SK-N-SH treated with all-trans-retinoic acid at 6 μM for 48 hours (cell line): ENCODE results near the gene THAP3.

Experiments used
- ATAC-seq: fragments of 200-7000 bp; cut with Tn5 transposase; 3 replicates; pipeline ENCODE4 v1.9.1; 2020; ENCODE audit warnings: mild to moderate bottlenecking, moderate library complexity
- BACH2 ChIP-seq: fragments of 250-450 bp; sonication (Bioruptor Pico); IDR thresholded peaks from 2 replicates; pipeline ENCODE4 v1.9.0; 2021; ENCODE audit warnings: mild to moderate bottlenecking, borderline replicate concordance
- CSDC2 ChIP-seq: fragments of 250-450 bp; sonication (Bioruptor Pico); IDR thresholded peaks from 2 replicates; pipeline ENCODE4 v1.5.0; 2020; ENCODE audit warnings: mild to moderate bottlenecking, moderate library complexity
- ESRRG ChIP-seq: fragments of 250-450 bp; sonication (Bioruptor Pico); IDR thresholded peaks from 2 replicates; pipeline ENCODE4 v1.6.1; 2021; ENCODE audit warnings: mild to moderate bottlenecking
- GLIS3 ChIP-seq: fragments of 250-450 bp; sonication (Bioruptor Pico); IDR thresholded peaks from 2 replicates; pipeline ENCODE4 v1.5.0; 2020; ENCODE audit warnings: mild to moderate bottlenecking, moderate library complexity
- ISL1 ChIP-seq: fragments of 250-450 bp; sonication (Bioruptor Pico); IDR thresholded peaks from 2 replicates; pipeline ENCODE4 v2.1.2; 2022; ENCODE audit warnings: mild to moderate bottlenecking, moderate library complexity
- OSR1 ChIP-seq: fragments of 250-450 bp; sonication (Bioruptor Pico); IDR thresholded peaks from 2 replicates; pipeline ENCODE4 v1.8.0; 2022; ENCODE audit warnings: moderate library complexity, mild to moderate bottlenecking, inconsistent platforms
- PPARA ChIP-seq: fragments of 250-450 bp; sonication (Bioruptor Pico); IDR thresholded peaks from 2 replicates; pipeline ENCODE4 v1.5.0; 2020; ENCODE audit warnings: mild to moderate bottlenecking, borderline replicate concordance
- RARB ChIP-seq: fragments of 250-450 bp; sonication (Bioruptor Pico); IDR thresholded peaks from 2 replicates; pipeline ENCODE4 v1.8.0; 2021; ENCODE audit warnings: mild to moderate bottlenecking, moderate library complexity
- SNAI2 ChIP-seq: fragments of 250-450 bp; sonication (Bioruptor Pico); IDR thresholded peaks from 2 replicates; pipeline ENCODE4 v1.5.0; 2020; ENCODE audit warnings: mild to moderate bottlenecking, moderate library complexity
- TCF4 ChIP-seq: fragments of 250-450 bp; sonication (Bioruptor Pico); IDR thresholded peaks from 2 replicates; pipeline ENCODE4 v1.8.0; 2021; ENCODE audit warnings: mild to moderate bottlenecking, moderate library complexity, borderline replicate concordance
- TOX ChIP-seq: fragments of 250-450 bp; sonication (Bioruptor Pico); IDR thresholded peaks from 2 replicates; pipeline ENCODE4 v1.8.0; 2021; ENCODE audit warnings: mild to moderate bottlenecking, moderate library complexity, borderline replicate concordance
- ZC3H10 ChIP-seq: fragments of 250-450 bp; sonication (Bioruptor Pico); IDR thresholded peaks from 2 replicates; pipeline ENCODE4 v1.5.1; 2021; ENCODE audit warnings: mild to moderate bottlenecking, moderate library complexity
- ZFP3 ChIP-seq: fragments of 250-450 bp; sonication (Bioruptor Pico); IDR thresholded peaks from 2 replicates; pipeline ENCODE4 v1.5.0; 2020; ENCODE audit warnings: mild to moderate bottlenecking, moderate library complexity
- ZFP30 ChIP-seq: fragments of 450-650 bp; formaldehyde crosslinking; IDR thresholded peaks from 2 replicates; pipeline ENCODE4 v1.5.0; 2022; ENCODE audit warnings: mild to moderate bottlenecking, moderate library complexity
- ZNF565 ChIP-seq: fragments of 450-650 bp; formaldehyde crosslinking; conservative IDR thresholded peaks from 2 replicates; pipeline ENCODE4 v1.5.0; 2020; ENCODE audit warnings: low read depth, mild to moderate bottlenecking, moderate library complexity
- ZNF70 ChIP-seq: fragments of 450-650 bp; formaldehyde crosslinking; IDR thresholded peaks from 2 replicates; pipeline ENCODE4 v1.5.0; 2020; ENCODE audit warnings: mild to moderate bottlenecking, moderate library complexity
- ZNF8 ChIP-seq: fragments of 450-650 bp; formaldehyde crosslinking; IDR thresholded peaks from 2 replicates; pipeline ENCODE4 v1.5.0; 2020; ENCODE audit warnings: mild to moderate bottlenecking, moderate library complexity
- TF ChIP-seq, protein P1 (sequence below): fragments of 250-450 bp; sonication (Bioruptor Pico); IDR thresholded peaks from 2 replicates; pipeline ENCODE4 v1.5.1; 2020; ENCODE audit warnings: low read depth, mild to moderate bottlenecking, moderate library complexity
- TF ChIP-seq, protein P2 (sequence below): fragments of 250-450 bp; sonication (Bioruptor Pico); IDR thresholded peaks from 2 replicates; pipeline ENCODE4 v1.8.0; 2020; ENCODE audit warnings: mild to moderate bottlenecking, moderate library complexity, borderline replicate concordance
- TF ChIP-seq, protein P3 (sequence below): fragments of 250-450 bp; sonication (Bioruptor Pico); IDR thresholded peaks from 2 replicates; pipeline ENCODE4 v1.5.0; 2020; ENCODE audit warnings: mild to moderate bottlenecking, moderate library complexity
- TF ChIP-seq, protein P4 (sequence below): fragments of 250-450 bp; sonication (Bioruptor Pico); IDR thresholded peaks from 2 replicates; pipeline ENCODE4 v1.5.1; 2021; ENCODE audit warnings: mild to moderate bottlenecking, moderate library complexity
- TF ChIP-seq, protein P5 (sequence below): fragments of 250-450 bp; sonication (Bioruptor Pico); IDR thresholded peaks from 2 replicates; pipeline ENCODE4 v1.8.0; 2021; ENCODE audit warnings: low read depth, mild to moderate bottlenecking, moderate library complexity, borderline replicate concordance

Gene THAP3

DNA sequence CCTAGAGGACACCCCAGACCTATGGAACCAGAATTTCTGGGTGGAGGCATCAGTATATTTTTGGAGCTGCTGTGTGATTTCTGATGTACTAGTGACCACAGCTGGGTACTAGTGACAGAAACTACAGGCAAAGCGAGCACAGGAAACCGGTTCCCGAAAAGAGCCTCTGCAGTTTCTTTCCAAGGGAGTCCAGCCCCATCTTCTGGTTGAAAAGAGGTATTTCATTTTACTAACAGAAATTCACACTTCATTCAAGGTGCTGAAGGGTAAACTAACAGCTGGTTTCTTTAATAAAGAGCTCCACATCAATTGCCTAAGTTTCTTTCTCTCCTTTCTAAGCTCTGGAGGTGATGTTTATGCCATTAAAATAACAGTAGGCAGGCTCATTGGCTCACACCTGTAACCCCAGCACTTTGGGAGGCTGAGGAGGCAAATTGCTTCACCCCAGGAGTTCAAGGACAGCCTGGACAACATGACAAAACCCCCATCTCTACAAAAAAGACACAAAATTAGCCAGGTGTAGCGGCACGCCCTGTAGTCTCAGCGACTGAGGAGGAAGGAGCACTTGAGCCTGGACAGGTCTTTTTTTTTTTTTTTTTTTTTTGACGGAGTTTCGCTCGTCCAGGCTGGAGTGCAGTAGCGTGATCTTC is 22.0 kb downstream of the THAP3 start:
- no peak for TF ChIP-seq OSR1 (CRISPR knock-in tag)
- no peak for TF ChIP-seq BACH2 (CRISPR knock-in tag)
- TF ChIP-seq ZC3H10 (CRISPR knock-in tag): no peak
- no peak for TF ChIP-seq RARB (CRISPR knock-in tag)
- TF ChIP-seq CSDC2: no peak
- no peak for TF ChIP-seq ZNF565
- no peak for TF ChIP-seq PPARA
- no peak for TF ChIP-seq ESRRG
- TF ChIP-seq ZFP30 (CRISPR knock-in tag): no peak
- TF ChIP-seq, protein P1, sequence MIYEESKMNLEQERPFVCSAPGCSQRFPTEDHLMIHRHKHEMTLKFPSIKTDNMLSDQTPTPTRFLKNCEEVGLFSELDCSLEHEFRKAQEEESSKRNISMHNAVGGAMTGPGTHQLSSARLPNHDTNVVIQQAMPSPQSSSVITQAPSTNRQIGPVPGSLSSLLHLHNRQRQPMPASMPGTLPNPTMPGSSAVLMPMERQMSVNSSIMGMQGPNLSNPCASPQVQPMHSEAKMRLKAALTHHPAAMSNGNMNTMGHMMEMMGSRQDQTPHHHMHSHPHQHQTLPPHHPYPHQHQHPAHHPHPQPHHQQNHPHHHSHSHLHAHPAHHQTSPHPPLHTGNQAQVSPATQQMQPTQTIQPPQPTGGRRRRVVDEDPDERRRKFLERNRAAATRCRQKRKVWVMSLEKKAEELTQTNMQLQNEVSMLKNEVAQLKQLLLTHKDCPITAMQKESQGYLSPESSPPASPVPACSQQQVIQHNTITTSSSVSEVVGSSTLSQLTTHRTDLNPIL: no peak
- TF ChIP-seq, protein P2, sequence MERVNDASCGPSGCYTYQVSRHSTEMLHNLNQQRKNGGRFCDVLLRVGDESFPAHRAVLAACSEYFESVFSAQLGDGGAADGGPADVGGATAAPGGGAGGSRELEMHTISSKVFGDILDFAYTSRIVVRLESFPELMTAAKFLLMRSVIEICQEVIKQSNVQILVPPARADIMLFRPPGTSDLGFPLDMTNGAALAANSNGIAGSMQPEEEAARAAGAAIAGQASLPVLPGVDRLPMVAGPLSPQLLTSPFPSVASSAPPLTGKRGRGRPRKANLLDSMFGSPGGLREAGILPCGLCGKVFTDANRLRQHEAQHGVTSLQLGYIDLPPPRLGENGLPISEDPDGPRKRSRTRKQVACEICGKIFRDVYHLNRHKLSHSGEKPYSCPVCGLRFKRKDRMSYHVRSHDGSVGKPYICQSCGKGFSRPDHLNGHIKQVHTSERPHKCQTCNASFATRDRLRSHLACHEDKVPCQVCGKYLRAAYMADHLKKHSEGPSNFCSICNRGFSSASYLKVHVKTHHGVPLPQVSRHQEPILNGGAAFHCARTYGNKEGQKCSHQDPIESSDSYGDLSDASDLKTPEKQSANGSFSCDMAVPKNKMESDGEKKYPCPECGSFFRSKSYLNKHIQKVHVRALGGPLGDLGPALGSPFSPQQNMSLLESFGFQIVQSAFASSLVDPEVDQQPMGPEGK (CRISPR knock-in tag): no peak
- TF ChIP-seq, protein P3, sequence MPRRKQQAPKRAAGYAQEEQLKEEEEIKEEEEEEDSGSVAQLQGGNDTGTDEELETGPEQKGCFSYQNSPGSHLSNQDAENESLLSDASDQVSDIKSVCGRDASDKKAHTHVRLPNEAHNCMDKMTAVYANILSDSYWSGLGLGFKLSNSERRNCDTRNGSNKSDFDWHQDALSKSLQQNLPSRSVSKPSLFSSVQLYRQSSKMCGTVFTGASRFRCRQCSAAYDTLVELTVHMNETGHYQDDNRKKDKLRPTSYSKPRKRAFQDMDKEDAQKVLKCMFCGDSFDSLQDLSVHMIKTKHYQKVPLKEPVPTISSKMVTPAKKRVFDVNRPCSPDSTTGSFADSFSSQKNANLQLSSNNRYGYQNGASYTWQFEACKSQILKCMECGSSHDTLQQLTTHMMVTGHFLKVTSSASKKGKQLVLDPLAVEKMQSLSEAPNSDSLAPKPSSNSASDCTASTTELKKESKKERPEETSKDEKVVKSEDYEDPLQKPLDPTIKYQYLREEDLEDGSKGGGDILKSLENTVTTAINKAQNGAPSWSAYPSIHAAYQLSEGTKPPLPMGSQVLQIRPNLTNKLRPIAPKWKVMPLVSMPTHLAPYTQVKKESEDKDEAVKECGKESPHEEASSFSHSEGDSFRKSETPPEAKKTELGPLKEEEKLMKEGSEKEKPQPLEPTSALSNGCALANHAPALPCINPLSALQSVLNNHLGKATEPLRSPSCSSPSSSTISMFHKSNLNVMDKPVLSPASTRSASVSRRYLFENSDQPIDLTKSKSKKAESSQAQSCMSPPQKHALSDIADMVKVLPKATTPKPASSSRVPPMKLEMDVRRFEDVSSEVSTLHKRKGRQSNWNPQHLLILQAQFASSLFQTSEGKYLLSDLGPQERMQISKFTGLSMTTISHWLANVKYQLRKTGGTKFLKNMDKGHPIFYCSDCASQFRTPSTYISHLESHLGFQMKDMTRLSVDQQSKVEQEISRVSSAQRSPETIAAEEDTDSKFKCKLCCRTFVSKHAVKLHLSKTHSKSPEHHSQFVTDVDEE (CRISPR knock-in tag): no peak
- TF ChIP-seq ZNF70 (CRISPR knock-in tag): no peak
- no peak for TF ChIP-seq ZNF8 (CRISPR knock-in tag)
- peak; percentile 73 for ATAC-seq

DNA sequence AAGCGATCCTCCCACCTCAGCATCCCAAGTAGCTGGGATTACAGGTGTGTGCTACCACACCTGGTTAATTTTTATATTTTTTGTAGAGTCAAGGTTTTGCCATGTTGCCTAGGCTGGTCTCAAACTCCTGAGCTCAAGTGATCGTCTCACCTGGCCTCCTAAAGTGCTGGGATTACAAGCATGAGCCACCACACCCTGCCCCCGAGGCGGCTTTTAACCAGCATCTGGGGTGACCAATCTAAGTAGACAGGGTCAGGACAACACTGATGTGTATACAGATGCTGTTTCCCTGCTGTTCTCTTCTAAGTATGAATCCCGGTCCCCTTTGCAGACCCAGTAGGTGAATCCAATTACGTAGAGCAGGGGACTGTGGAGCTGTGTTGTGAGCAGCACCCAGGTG is 23.9 kb downstream of the THAP3 start:
- ATAC-seq: no peak

DNA sequence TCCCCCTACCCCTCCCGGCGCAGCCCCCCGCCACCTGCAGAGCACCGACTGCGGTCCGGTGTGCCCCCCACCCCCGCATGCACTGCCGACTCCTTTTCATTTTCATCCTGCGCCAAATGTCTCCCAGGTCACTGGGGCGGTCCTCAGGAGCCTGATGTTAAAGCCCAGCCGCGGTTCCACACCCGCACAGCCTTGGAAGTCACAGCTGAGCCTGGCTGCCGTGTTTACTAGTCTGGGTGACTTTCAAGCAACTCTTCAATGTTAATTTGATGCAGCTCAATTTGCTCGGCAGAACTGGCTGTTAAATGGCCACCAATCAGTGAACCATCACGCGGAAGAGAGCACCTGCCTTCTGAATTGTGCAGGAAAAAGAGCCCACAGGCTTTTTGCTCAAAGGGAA is 27.2 kb downstream of the THAP3 start:
- ATAC-seq: no peak
- TF ChIP-seq, protein P1: no peak
- TF ChIP-seq ISL1: no peak
- TF ChIP-seq, protein P3 (CRISPR knock-in tag): no peak
- no peak for TF ChIP-seq OSR1 (CRISPR knock-in tag)
- no peak for TF ChIP-seq ZC3H10 (CRISPR knock-in tag)
- TF ChIP-seq PPARA: no peak
- TF ChIP-seq ZNF8 (CRISPR knock-in tag): no peak
- TF ChIP-seq ESRRG: no peak
- no peak for TF ChIP-seq ZFP30 (CRISPR knock-in tag)
- TF ChIP-seq GLIS3 (CRISPR knock-in tag): no peak
- TF ChIP-seq, protein P4, sequence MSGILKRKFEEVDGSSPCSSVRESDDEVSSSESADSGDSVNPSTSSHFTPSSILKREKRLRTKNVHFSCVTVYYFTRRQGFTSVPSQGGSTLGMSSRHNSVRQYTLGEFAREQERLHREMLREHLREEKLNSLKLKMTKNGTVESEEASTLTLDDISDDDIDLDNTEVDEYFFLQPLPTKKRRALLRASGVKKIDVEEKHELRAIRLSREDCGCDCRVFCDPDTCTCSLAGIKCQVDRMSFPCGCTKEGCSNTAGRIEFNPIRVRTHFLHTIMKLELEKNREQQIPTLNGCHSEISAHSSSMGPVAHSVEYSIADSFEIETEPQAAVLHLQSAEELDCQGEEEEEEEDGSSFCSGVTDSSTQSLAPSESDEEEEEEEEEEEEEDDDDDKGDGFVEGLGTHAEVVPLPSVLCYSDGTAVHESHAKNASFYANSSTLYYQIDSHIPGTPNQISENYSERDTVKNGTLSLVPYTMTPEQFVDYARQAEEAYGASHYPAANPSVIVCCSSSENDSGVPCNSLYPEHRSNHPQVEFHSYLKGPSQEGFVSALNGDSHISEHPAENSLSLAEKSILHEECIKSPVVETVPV (CRISPR knock-in tag): no peak
- no peak for TF ChIP-seq TCF4
- no peak for TF ChIP-seq ZFP3
- TF ChIP-seq, protein P5, sequence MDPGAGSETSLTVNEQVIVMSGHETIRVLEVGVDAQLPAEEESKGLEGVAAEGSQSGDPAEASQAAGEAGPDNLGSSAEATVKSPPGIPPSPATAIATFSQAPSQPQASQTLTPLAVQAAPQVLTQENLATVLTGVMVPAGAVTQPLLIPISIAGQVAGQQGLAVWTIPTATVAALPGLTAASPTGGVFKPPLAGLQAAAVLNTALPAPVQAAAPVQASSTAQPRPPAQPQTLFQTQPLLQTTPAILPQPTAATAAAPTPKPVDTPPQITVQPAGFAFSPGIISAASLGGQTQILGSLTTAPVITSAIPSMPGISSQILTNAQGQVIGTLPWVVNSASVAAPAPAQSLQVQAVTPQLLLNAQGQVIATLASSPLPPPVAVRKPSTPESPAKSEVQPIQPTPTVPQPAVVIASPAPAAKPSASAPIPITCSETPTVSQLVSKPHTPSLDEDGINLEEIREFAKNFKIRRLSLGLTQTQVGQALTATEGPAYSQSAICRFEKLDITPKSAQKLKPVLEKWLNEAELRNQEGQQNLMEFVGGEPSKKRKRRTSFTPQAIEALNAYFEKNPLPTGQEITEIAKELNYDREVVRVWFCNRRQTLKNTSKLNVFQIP (CRISPR knock-in tag): no peak
- no peak for TF ChIP-seq SNAI2 (CRISPR knock-in tag)
- TF ChIP-seq ZNF565: no peak

More for the DNA sequence above, 23.9 kb downstream of the THAP3 start:
- TF ChIP-seq PPARA (no peak), RARB (CRISPR knock-in tag) (no peak), TCF4 (no peak), ZNF70 (CRISPR knock-in tag) (no peak), TOX (no peak)
